D721Med (cell line): ENCODE results near the gene SMG6.

Source experiments
- DNase-seq: peaks from one replicate; pipeline ENCODE4 v3.0.0; 2011; ENCODE audit warnings: low spot score; ENCODE audit not compliant: insufficient read length
- FAIRE-seq: peaks from 2 replicates; lab custom pipeline; 2011; peaks lifted over from hg19 to GRCh38; lab: Jason Lieb, UNC
- CTCF ChIP-seq: IDR thresholded peaks from 2 replicates; pipeline ENCODE4 v1.5.1; 2012; ENCODE audit warnings: mild to moderate bottlenecking, control low read depth; ENCODE audit not compliant: insufficient read depth; ENCODE audit errors: missing control alignments

The SMG6 gene

GRCh38 chr17:2222301-2222700, 81.3 kb downstream of the SMG6 start:
- FAIRE-seq (no peak), DNase-seq (no peak)
- TF ChIP-seq CTCF: no peak

- TF ChIP-seq CTCF: no peak
- FAIRE-seq (no peak), DNase-seq (no peak)
These were observed 85.2 kb downstream of the SMG6 start for GRCh38 chr17:2218426-2218825.

GRCh38 chr17:2215616-2216364, 87.8 kb downstream of the SMG6 start:
- DNase-seq (no peak), FAIRE-seq (no peak)
- TF ChIP-seq CTCF: no peak

GRCh38 chr17:2214929-2215615, 88.5 kb downstream of the SMG6 start:
- no peak for FAIRE-seq
- DNase-seq: no peak
- TF ChIP-seq CTCF: no peak

GRCh38 chr17:2214047-2214928, 89.3 kb downstream of the SMG6 start:
- no peak for TF ChIP-seq CTCF
- FAIRE-seq (no peak), DNase-seq (no peak)

GRCh38 chr17:2213291-2213960, 90.2 kb downstream of the SMG6 start:
- DNase-seq (no peak), FAIRE-seq (no peak)
- no peak for TF ChIP-seq CTCF
